PC-9 (cell line): ENCODE results near the gene ANKRD10. TPM values are rescaled to one million over a fixed set of nuclear protein-coding genes. Genes with fewer than 3 reads are reported as not detected.

Experiments
- BruUV-seq: library from RNA; stranded (reverse); fragments of 400-500 nt; replicated peaks from 2 replicates; lab custom pipeline; 2021; lab: Mats Ljungman, UMichigan
- CTCF ChIA-PET: fragments of 300-600 bp; sonication (Branson Sonifier 250); formaldehyde crosslinking; loops from one replicate; lab custom pipeline; 2022; ENCODE audit warnings: antibody characterized with exemption; lab: Charles Lee
- POLR2A ChIA-PET: fragments of 300-600 bp; sonication (Branson Sonifier 250); formaldehyde crosslinking; loops from one replicate; lab custom pipeline; 2022; ENCODE audit warnings: antibody characterized with exemption; ENCODE audit not compliant: unreplicated experiment; lab: Charles Lee
- DNase-seq, 2 experiments: peaks; one replicate each; pipeline versions ENCODE4 v3.0.0 to v3.0.0-alpha.2; 2015 to 2022; ENCODE audit warnings: mixed read lengths in 1 of 2
- H2AFZ ChIP-seq: fragments of 200-600 bp; sonication (generic); 2 replicates; pipeline ENCODE4 v1.8.1; 2017; ENCODE audit warnings: antibody characterized with exemption
- H3F3A ChIP-seq: fragments of 200-600 bp; sonication (generic); 2 replicates; pipeline ENCODE4 v1.8.1; 2017; ENCODE audit warnings: antibody characterized with exemption, mild to moderate bottlenecking, low read depth; ENCODE audit not compliant: insufficient read depth
- H3K27ac ChIP-seq: fragments of 200-600 bp; sonication (generic); 2 replicates; pipeline ENCODE4 v1.6.1; 2016; ENCODE audit warnings: mixed run types
- H3K27me3 ChIP-seq: fragments of 200-600 bp; sonication (generic); 2 replicates; pipeline ENCODE4 v1.6.1; 2016; ENCODE audit warnings: low read depth, mixed run types; ENCODE audit not compliant: insufficient read depth
- H3K36me3 ChIP-seq: fragments of 200-600 bp; sonication (generic); 2 replicates; pipeline ENCODE4 v1.6.1; 2016; ENCODE audit warnings: low read depth, mixed run types
- H3K4me1 ChIP-seq: fragments of 200-600 bp; sonication (generic); replicated peaks from 2 replicates; pipeline ENCODE4 v1.6.1; 2016; ENCODE audit warnings: mixed run types; ENCODE audit not compliant: insufficient read depth
- H3K4me2 ChIP-seq: fragments of 200-600 bp; sonication (generic); 2 replicates; pipeline ENCODE4 v1.6.1; 2017; ENCODE audit warnings: mixed run types
- H3K4me3 ChIP-seq: fragments of 200-600 bp; sonication (generic); 2 replicates; pipeline ENCODE4 v1.6.1; 2016; ENCODE audit warnings: mixed run types
- H3K79me2 ChIP-seq: fragments of 200-600 bp; sonication (generic); 2 replicates; pipeline ENCODE4 v1.6.1; 2017; ENCODE audit warnings: low read depth, mixed run types
- H3K9me2 ChIP-seq: fragments of 200-600 bp; sonication (generic); 2 replicates; pipeline ENCODE4 v1.8.1; 2017; ENCODE audit warnings: mild to moderate bottlenecking; ENCODE audit not compliant: insufficient read depth
- H3K9me3 ChIP-seq: fragments of 200-600 bp; sonication (generic); 2 replicates; pipeline ENCODE4 v1.8.1; 2016; ENCODE audit warnings: low read depth; ENCODE audit not compliant: insufficient read depth
- H4K20me1 ChIP-seq: fragments of 200-600 bp; sonication (generic); 2 replicates; pipeline ENCODE4 v1.8.1; 2017; ENCODE audit not compliant: insufficient read depth
- CTCF ChIP-seq: fragments of 200-600 bp; sonication (generic); conservative IDR thresholded peaks from 2 replicates; pipeline ENCODE4 v1.6.1; 2017; ENCODE audit warnings: mixed run types, antibody characterized with exemption, mild to moderate bottlenecking, moderate library complexity
- EZH2 ChIP-seq: fragments of 200-600 bp; sonication (generic); IDR thresholded peaks from 2 replicates; pipeline ENCODE4 v1.8.0; 2017; ENCODE audit warnings: antibody characterized with exemption, low read depth
- intact Hi-C: fragments of 100-400 bp; cut with micrococcal nuclease; formaldehyde crosslinking; loops from one replicate; pipeline ENCODE4 v1.10.0; 2022; ENCODE audit not compliant: unreplicated experiment
- total RNA-seq: library from RNA; stranded (reverse); gene quantifications from 2 replicates; pipeline ENCODE4 v1.2.3, GENCODE V29; 2021

Gene ANKRD10
- total RNA-seq, 1 experiment from 2014 or later: 155 TPM

DNA sequence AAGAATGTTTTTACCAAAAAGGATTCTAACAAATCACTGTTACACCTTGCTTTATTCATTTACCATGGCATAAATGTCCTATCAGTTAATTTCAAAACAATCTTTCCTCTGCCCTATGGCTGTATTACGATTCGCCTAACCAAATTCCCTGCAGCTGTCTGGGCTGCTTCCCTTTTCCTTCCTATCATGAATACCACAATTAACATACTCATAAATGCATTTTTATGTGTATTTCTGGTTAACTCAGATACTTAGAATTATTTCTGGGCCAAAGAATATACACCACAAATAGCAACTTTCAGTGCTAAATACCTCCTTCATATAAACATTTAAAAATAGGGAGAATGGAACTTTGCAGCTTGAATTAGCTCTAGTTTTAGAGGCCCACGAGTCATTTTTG is 30.4 kb downstream of the ANKRD10 start:
- ChIA-PET POLR2A (interaction anchor here (0.7 kb wide), 3 partner anchors 173 to 347 kb away, joined by 4 to 9 read pairs (median 6); no protein-coding TSS in a partner anchor), CTCF (no interaction called here)
- H3K79me2 ChIP-seq: no peaks in the 10 kb centered on the region
- no peak for DNase-seq
- no peak overlapping the region for H2AFZ ChIP-seq
- no peaks in the 10 kb centered on the region for H3K36me3 ChIP-seq
- H3K9me2 ChIP-seq: no peaks in the 10 kb centered on the region
- H3K27ac ChIP-seq: no peak overlapping the region
- H3K4me3 ChIP-seq: no peak overlapping the region
- no TSS peak for BruUV-seq
- peaks cover 8% of the 10 kb centered on the region; the same call in 1 of the 2 replicates for H3F3A ChIP-seq
- no peaks in the 10 kb centered on the region for H4K20me1 ChIP-seq
- H3K4me1 ChIP-seq: no peaks in the 10 kb centered on the region
- TF ChIP-seq EZH2 (no peak), CTCF (no peak)
- no peaks in the 10 kb centered on the region for H3K9me3 ChIP-seq
- H3K4me2 ChIP-seq: no peak overlapping the region
- intact Hi-C loops: no loop called here
- no peaks in the 10 kb centered on the region for H3K27me3 ChIP-seq

- Histone ChIP-seq H3K27ac (no peak overlapping the region), H3K4me3 (no peak overlapping the region), H4K20me1 (no peaks in the 10 kb centered on the region), H3K4me2 (no peak overlapping the region), H3K9me2 (no peaks in the 10 kb centered on the region), H3K4me1 (no peaks in the 10 kb centered on the region), H3K9me3 (no peaks in the 10 kb centered on the region), H2AFZ (no peak overlapping the region), H3K36me3 (no peaks in the 10 kb centered on the region), H3K27me3 (no peaks in the 10 kb centered on the region), H3F3A (no peaks in the 10 kb centered on the region), H3K79me2 (no peaks in the 10 kb centered on the region)
- BruUV-seq: no TSS peak
- no peak for DNase-seq
- ChIA-PET CTCF (no interaction called here), POLR2A (no interaction called here)
- TF ChIP-seq CTCF: no peak
- no peak for TF ChIP-seq EZH2
- intact Hi-C loops: no loop called here
These were observed 31.3 kb downstream of the ANKRD10 start for GRCh38 chr13:110883542-110883941.

- Histone ChIP-seq H3K27ac (no peak overlapping the region), H3K79me2 (no peaks in the 10 kb centered on the region), H3K9me3 (no peaks in the 10 kb centered on the region), H3K36me3 (no peaks in the 10 kb centered on the region), H3K27me3 (no peaks in the 10 kb centered on the region), H3K4me3 (no peak overlapping the region), H3K4me1 (no peaks in the 10 kb centered on the region), H3K4me2 (no peak overlapping the region), H4K20me1 (no peaks in the 10 kb centered on the region), H3F3A (0 out of 2 replicates have a peak, but pooled peaks cover 2% of the 10 kb centered on the region), H2AFZ (no peak overlapping the region), H3K9me2 (no peaks in the 10 kb centered on the region)
- intact Hi-C loops: no loop called here
- TF ChIP-seq CTCF (no peak), EZH2 (no peak)
- DNase-seq: no peak
- no TSS peak for BruUV-seq
- POLR2A ChIA-PET: interaction anchor here (0.6 kb wide), 1 partner anchor 11 kb away, joined by 7 read pairs; no protein-coding TSS in a partner anchor
- CTCF ChIA-PET: no interaction called here
These were observed 31.9 kb downstream of the ANKRD10 start for GRCh38 chr13:110882972-110883371.
